ENCODE measurements around the gene DTWD2. TPM values are rescaled to one million over a fixed set of nuclear protein-coding genes. Genes with fewer than 3 reads are reported as not detected.

DTWD2 gene
- total and polyA plus RNA-seq, 3 donors from 2014 or later, result 5.8 to 19.7 (median 15.8) TPM

- Histone ChIP-seq H3K4me3 (no peak overlapping the region), H3K36me3 (ENCODE audit: low read depth, missing control alignments) (no peaks in the 10 kb centered on the region), H3K27ac (no peak overlapping the region), H3K27me3 (no peaks in the 10 kb centered on the region), H3K9me3 (no peaks in the 10 kb centered on the region), H3K4me1 (no peaks in the 10 kb centered on the region)
- TF ChIP-seq CTCF (IDR thresholded peaks at IDR 0.05) (no peak), POLR2A (IDR thresholded peaks at IDR 0.05) (no peak)
- intact Hi-C loops (cut with DNase I; ENCODE audit: low total_unique reads), result no loop called here
- no peak for DNase-seq
These were observed 81.4 kb downstream of the DTWD2 start for GRCh38 chr5:118906947-118907346.

- TF ChIP-seq POLR2A (IDR thresholded peaks at IDR 0.05) (no peak), CTCF (IDR thresholded peaks at IDR 0.05) (no peak)
- no peaks in the 10 kb centered on the region for H3K9me3 ChIP-seq
- no peaks in the 10 kb centered on the region for H3K4me1 ChIP-seq
- no peak for DNase-seq
- no peak overlapping the region for H3K4me3 ChIP-seq
- 57 to 60% methylated on average over 1 of the region's 1 CpG for WGBS, 2 donors
- intact Hi-C loops (cut with DNase I; ENCODE audit: low total_unique reads), result no loop called here
- no peaks in the 10 kb centered on the region for H3K27me3 ChIP-seq
- H3K27ac ChIP-seq, result no peak overlapping the region
- no peaks in the 10 kb centered on the region for H3K36me3 ChIP-seq (ENCODE audit: low read depth, missing control alignments)
These were observed 83.2 kb downstream of the DTWD2 start for GRCh38 chr5:118905196-118905595.

- Histone ChIP-seq H3K4me3 (no peak overlapping the region), H3K36me3 (ENCODE audit: low read depth, missing control alignments) (no peaks in the 10 kb centered on the region), H3K27me3 (no peaks in the 10 kb centered on the region), H3K9me3 (no peaks in the 10 kb centered on the region), H3K4me1 (no peaks in the 10 kb centered on the region), H3K27ac (no peak overlapping the region)
- no peak for TF ChIP-seq CTCF (IDR thresholded peaks at IDR 0.05)
- no peak for TF ChIP-seq POLR2A (IDR thresholded peaks at IDR 0.05)
- intact Hi-C loops (cut with DNase I; ENCODE audit: low total_unique reads), result no loop called here
- no peak for DNase-seq
These were observed 85.5 kb downstream of the DTWD2 start for GRCh38 chr5:118902656-118903438.

GRCh38 chr5:118894709-118895108, 93.6 kb downstream of the DTWD2 start:
- 81 to 91% methylated on average over 1 of the region's 1 CpG for WGBS, 2 donors
- no peak overlapping the region for H3K4me3 ChIP-seq
- no peaks in the 10 kb centered on the region for H3K4me1 ChIP-seq
- no peaks in the 10 kb centered on the region for H3K36me3 ChIP-seq (ENCODE audit: low read depth, missing control alignments)
- no peak for DNase-seq
- intact Hi-C loops (cut with DNase I; ENCODE audit: low total_unique reads), result no loop called here
- H3K27ac ChIP-seq, result no peak overlapping the region
- H3K27me3 ChIP-seq, result no peaks in the 10 kb centered on the region
- no peaks in the 10 kb centered on the region for H3K9me3 ChIP-seq
- TF ChIP-seq CTCF (IDR thresholded peaks at IDR 0.05), result no peak
- TF ChIP-seq POLR2A (IDR thresholded peaks at IDR 0.05), result no peak

- DNase-seq, result no peak
- no peaks in the 10 kb centered on the region for H3K27me3 ChIP-seq
- no peaks in the 10 kb centered on the region for H3K9me3 ChIP-seq
- TF ChIP-seq CTCF (IDR thresholded peaks at IDR 0.05) (no peak), POLR2A (IDR thresholded peaks at IDR 0.05) (no peak)
- WGBS, 2 donors, result 79 to 80% methylated on average over 2 of the region's 2 CpGs
- intact Hi-C loops (cut with DNase I; ENCODE audit: low total_unique reads), result no loop called here
- no peaks in the 10 kb centered on the region for H3K36me3 ChIP-seq (ENCODE audit: low read depth, missing control alignments)
- no peak overlapping the region for H3K27ac ChIP-seq
- H3K4me1 ChIP-seq, result no peaks in the 10 kb centered on the region
- H3K4me3 ChIP-seq, result no peak overlapping the region
These were observed 97.1 kb downstream of the DTWD2 start for GRCh38 chr5:118891252-118891651.

Measured in testis (tissue), 3 donors.